Fibroblast of upper back skin (primary cell): ENCODE data around the gene SEMA6D.

ENCODE experiments used
- DNase-seq: peaks from one replicate; pipeline ENCODE4 v3.0.0-alpha.2; 2013

The SEMA6D gene

GRCh38 chr15:47746516-47746915 lies 29.2 kb downstream of the SEMA6D start:
- DNase-seq = no peak

- peak; percentile 91 for DNase-seq
Observed at GRCh38 chr15:47750030-47750739, 32.9 kb downstream of the SEMA6D start.

- peak; percentile 19 for DNase-seq
Observed at GRCh38 chr15:47750740-47751262, 33.5 kb downstream of the SEMA6D start.

- DNase-seq = no peak
Observed at GRCh38 chr15:47753591-47753990, 36.3 kb downstream of the SEMA6D start.

GRCh38 chr15:47754312-47754711 lies 37.0 kb downstream of the SEMA6D start:
- DNase-seq = no peak

- DNase-seq = no peak
Observed at GRCh38 chr15:47755941-47756340, 38.6 kb downstream of the SEMA6D start.

GRCh38 chr15:47756872-47757271 lies 39.6 kb downstream of the SEMA6D start:
- DNase-seq = peak; percentile 96

- DNase-seq = no peak
Observed at GRCh38 chr15:47757331-47757730, 40.0 kb downstream of the SEMA6D start.

GRCh38 chr15:47762621-47763020 lies 45.3 kb downstream of the SEMA6D start:
- no peak for DNase-seq

GRCh38 chr15:47764666-47765065 lies 47.4 kb downstream of the SEMA6D start:
- DNase-seq = no peak

GRCh38 chr15:47766406-47766805 lies 49.1 kb downstream of the SEMA6D start:
- DNase-seq = no peak

- DNase-seq = no peak
Observed at GRCh38 chr15:47767035-47767434, 49.7 kb downstream of the SEMA6D start.

- DNase-seq = no peak
Observed at GRCh38 chr15:47768735-47769134, 51.4 kb downstream of the SEMA6D start.

GRCh38 chr15:47769166-47769565 lies 51.9 kb downstream of the SEMA6D start:
- DNase-seq = no peak

GRCh38 chr15:47773143-47773542 lies 55.8 kb downstream of the SEMA6D start:
- no peak for DNase-seq

- DNase-seq = no peak
Observed at GRCh38 chr15:47778263-47778770, 61.0 kb downstream of the SEMA6D start.

- no peak for DNase-seq
Observed at GRCh38 chr15:47780971-47781370, 63.7 kb downstream of the SEMA6D start.

- no peak for DNase-seq
Observed at GRCh38 chr15:47781527-47781926, 64.2 kb downstream of the SEMA6D start.

- no peak for DNase-seq
Observed at GRCh38 chr15:47784820-47785219, 67.5 kb downstream of the SEMA6D start.

GRCh38 chr15:47786371-47786770 lies 69.1 kb downstream of the SEMA6D start:
- DNase-seq = no peak

GRCh38 chr15:47787875-47788274 lies 70.6 kb downstream of the SEMA6D start:
- DNase-seq = no peak

- no peak for DNase-seq
Observed at GRCh38 chr15:47788685-47789084, 71.4 kb downstream of the SEMA6D start.

GRCh38 chr15:47791161-47791560 lies 73.9 kb downstream of the SEMA6D start:
- no peak for DNase-seq

GRCh38 chr15:47792231-47792630 lies 74.9 kb downstream of the SEMA6D start:
- no peak for DNase-seq
